ENCODE measurements around the gene FN3KRP.

GRCh38 chr17:82684228-82684841, 32.2 kb upstream of the FN3KRP start:
- TF ChIP-seq CTCF (IDR thresholded peaks at IDR 0.05) (no peak), EP300 (IDR thresholded peaks at IDR 0.05) (no peak), POLR2AphosphoS5 (IDR thresholded peaks at IDR 0.05) (no peak), POLR2A (IDR thresholded peaks at IDR 0.05) (no peak)

Data from gastroesophageal sphincter (tissue), 3 donors.